Peyer's patch (tissue), 4 donors: ENCODE results near the gene WIPF2. TPM values are rescaled to one million over a fixed set of nuclear protein-coding genes. Genes with fewer than 3 reads are reported as not detected.
A peak's percentile ranks its signal among the peaks of the same experiment; 100 is the strongest.

ENCODE experiments used
- DNase-seq, 3 donors: peaks; one replicate each; pipeline ENCODE4 v3.0.0-alpha.2; 2017 to 2019
- H3K27ac ChIP-seq, 4 donors: fragments of 200-600 bp; sonication (generic); one replicate each; pipeline ENCODE4 v1.5.1; 2016 to 2019
- H3K27me3 ChIP-seq, 2 donors: fragments of 200-600 bp; sonication (generic); one replicate each; pipeline ENCODE4 v1.5.1; 2019
- H3K36me3 ChIP-seq, 3 donors: fragments of 200-600 bp; sonication (generic); one replicate each; pipeline ENCODE4 v1.5.1; 2016 to 2019
- H3K4me1 ChIP-seq, 4 donors: fragments of 200-600 bp; sonication (generic); one replicate each; pipeline ENCODE4 v1.5.1; 2016 to 2019
- H3K4me3 ChIP-seq, 4 donors: fragments of 200-600 bp; sonication (generic); 1 replicate in 3 of 4; 2 replicates in 1 of 4; pipeline ENCODE4 v1.5.1; 2016 to 2019; ENCODE audit warnings: mild to moderate bottlenecking in 1 of 4
- H3K9me3 ChIP-seq, 4 donors: fragments of 200-600 bp; sonication (generic); one replicate each; pipeline ENCODE4 v1.5.1; 2016 to 2019; ENCODE audit warnings: mild to moderate bottlenecking in 1 of 4
- POLR2A ChIP-seq, 2 donors: fragments of 450-650 bp; IDR thresholded peaks; one replicate each; pipeline ENCODE4 v1.5.1; 2017; ENCODE audit warnings: antibody characterized with exemption in 2 of 2, mild to moderate bottlenecking in 2 of 2, moderate library complexity in 2 of 2
- total RNA-seq, 4 donors: library from RNA; depleted of rRNA; stranded (reverse); fragments of >200 nt; gene quantifications; one replicate each; pipeline ENCODE4 v1.1.0, GENCODE V29; 2016
- TF ChIP-seq, protein P1 (sequence below), 6 experiments: fragments of 450-650 bp in 4 of 6; fragments of 200-600 bp in 2 of 6; sonication (generic) in 1 of 6; IDR thresholded peaks; one replicate each; pipeline ENCODE4 v1.5.1; 2017 to 2019; ENCODE audit warnings: antibody characterized with exemption in 6 of 6, mild to moderate bottlenecking in 3 of 6, moderate library complexity in 1 of 6

The WIPF2 gene
- total RNA-seq, 4 donors from 2014 or later = 20.6 to 34.3 (median 26.8) TPM

DNA sequence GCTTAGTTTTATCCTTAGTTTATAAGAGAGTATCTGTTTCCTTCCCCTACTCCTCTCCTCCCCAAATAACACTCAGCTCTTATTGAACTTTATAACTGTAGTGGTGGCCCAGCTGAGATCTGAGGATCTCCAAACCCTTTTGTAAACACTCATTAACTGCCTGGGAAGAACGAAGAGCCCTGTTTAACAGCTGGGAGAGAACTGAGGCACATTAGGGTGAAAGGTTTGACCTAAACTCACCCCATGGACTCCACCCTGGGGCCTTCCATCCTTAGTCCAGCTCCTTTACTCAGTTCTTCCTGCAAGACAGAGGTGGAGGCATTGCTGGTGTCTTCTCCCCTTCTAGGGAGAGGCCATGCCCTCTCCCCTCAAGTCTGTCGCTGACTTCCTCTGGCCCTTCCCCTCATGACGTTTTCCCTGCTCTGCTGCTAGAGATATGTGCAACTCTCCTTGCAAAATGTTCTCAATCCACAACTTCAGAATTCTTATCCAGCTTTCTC, 88.7 kb downstream of the WIPF2 start:
- Histone ChIP-seq H3K4me3 (no peak overlapping the region), H3K27ac (peak overlapping the region in 3 of 4 donors; percentile 54 to 72 (median 68)), H3K36me3 (no peaks in the 10 kb centered on the region), H3K27me3 (no peaks in the 10 kb centered on the region), H3K4me1 (peaks cover 10 to 78% (median 25%) of the 10 kb centered on the region in 4 donors), H3K9me3 (no peaks in the 10 kb centered on the region)
- TF ChIP-seq, protein P1, sequence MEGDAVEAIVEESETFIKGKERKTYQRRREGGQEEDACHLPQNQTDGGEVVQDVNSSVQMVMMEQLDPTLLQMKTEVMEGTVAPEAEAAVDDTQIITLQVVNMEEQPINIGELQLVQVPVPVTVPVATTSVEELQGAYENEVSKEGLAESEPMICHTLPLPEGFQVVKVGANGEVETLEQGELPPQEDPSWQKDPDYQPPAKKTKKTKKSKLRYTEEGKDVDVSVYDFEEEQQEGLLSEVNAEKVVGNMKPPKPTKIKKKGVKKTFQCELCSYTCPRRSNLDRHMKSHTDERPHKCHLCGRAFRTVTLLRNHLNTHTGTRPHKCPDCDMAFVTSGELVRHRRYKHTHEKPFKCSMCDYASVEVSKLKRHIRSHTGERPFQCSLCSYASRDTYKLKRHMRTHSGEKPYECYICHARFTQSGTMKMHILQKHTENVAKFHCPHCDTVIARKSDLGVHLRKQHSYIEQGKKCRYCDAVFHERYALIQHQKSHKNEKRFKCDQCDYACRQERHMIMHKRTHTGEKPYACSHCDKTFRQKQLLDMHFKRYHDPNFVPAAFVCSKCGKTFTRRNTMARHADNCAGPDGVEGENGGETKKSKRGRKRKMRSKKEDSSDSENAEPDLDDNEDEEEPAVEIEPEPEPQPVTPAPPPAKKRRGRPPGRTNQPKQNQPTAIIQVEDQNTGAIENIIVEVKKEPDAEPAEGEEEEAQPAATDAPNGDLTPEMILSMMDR (IDR thresholded peaks at IDR 0.05) = no peak
- TF ChIP-seq POLR2A (IDR thresholded peaks at IDR 0.05) = no peak
- DNase-seq = peak in 1 of 3 donors; percentile 50

DNA sequence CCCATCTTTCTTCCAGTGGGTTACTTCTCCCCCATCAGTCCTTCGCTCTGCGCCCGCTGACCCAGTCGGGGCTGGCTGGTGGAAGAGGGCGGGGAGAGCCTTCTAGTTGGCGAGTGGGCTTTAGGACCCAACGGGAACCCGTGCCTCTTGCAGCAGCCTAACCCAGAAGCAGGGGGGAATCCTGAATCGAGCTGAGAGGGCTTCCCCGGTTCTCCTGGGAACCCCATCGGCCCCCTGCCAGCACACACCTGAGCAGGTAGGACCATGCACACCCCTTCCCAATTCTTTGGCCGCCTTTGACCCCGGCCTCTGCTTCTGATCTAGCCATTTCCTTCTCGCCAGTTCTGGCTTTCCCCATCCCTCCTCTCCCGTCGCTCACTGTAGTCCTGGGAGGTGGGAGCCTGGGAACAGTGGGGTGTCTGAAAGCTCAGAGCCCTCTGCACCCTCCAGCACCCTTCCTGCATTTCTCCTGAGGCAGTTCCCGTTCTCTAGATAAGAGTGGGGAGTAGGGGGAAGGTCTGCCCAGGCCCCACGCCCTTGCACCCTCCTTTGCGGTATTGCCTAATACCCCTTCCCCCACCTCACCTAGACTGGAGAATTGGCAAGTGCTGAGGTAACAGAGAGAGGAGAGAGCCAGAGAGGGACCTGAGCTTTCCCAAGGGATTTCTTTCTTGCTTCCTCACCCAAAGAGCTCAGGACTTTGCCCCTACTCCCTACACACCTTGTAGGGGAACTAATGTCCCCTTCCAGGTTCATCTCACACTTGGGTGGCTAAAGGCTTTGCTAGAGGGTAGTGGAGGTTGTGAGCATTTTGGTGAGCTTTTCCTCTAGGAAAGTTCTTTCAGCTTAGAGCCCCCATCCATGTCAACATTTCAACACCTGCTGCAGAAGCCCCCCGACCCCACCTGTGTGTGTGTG, 90.2 kb downstream of the WIPF2 start, which contains the start of gene RARA:
Gene RARA (plus strand): TSS at position 150 of the 918 bp plus-strand sequence. CDS start 22,039 bp downstream, outside the sequence.
- TF ChIP-seq, protein P1 (IDR thresholded peaks at IDR 0.05) = no peak
- no peak for TF ChIP-seq POLR2A (IDR thresholded peaks at IDR 0.05)
- H3K36me3 ChIP-seq = no peaks in the 10 kb centered on the region
- peak in 1 of 3 donors; percentile 82 for DNase-seq
- peak within 1 kb of the TSS; percentile 27 to 76 (median 63) for H3K27ac ChIP-seq
- H3K4me3 ChIP-seq = peak within 1 kb of the TSS; percentile 25 to 70 (median 44)
- no peaks in the 10 kb centered on the region for H3K27me3 ChIP-seq
- peaks cover 10 to 76% (median 25%) of the 10 kb centered on the region in 4 donors for H3K4me1 ChIP-seq
- H3K9me3 ChIP-seq = no peaks in the 10 kb centered on the region

DNA sequence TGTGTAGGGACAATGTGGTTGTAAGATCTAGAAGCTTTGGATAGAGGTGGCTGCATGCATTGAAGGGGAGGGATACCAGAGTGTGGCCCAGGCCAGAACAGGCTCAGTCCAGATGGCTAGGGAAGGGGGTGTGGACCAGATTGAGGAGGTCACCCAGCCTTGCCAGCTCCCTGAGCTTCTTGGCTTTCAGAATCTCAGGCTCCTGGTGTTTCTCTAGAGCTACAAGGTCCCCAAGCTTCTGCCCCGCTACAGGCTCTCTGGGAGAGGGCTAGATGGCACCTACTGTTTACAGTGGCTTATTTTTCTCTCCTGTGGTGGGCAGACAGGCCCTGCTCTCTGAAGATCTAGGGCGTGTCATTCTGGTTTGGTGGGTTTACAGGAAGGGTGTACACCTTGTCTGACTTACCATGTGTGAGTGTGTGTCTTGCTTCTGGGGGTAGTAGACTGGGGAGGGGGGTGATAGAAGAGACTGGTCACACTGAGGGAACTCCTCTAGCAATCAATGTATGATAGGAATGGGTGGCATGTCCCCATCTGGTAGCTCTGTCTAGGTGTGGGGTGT, 90.9 kb downstream of the WIPF2 start:
- Histone ChIP-seq H3K27me3 (no peaks in the 10 kb centered on the region), H3K36me3 (no peaks in the 10 kb centered on the region), H3K4me1 (peaks cover 10 to 80% (median 25%) of the 10 kb centered on the region in 4 donors), H3K4me3 (peak overlapping the region in 2 of 4 donors; percentile 50 to 70), H3K9me3 (no peaks in the 10 kb centered on the region), H3K27ac (peak overlapping the region in 3 of 4 donors; percentile 19 to 76 (median 32))
- DNase-seq = peak in 1 of 3 donors; percentile 41
- TF ChIP-seq POLR2A (IDR thresholded peaks at IDR 0.05) = no peak
- TF ChIP-seq, protein P1 (IDR thresholded peaks at IDR 0.05) = no peak

DNA sequence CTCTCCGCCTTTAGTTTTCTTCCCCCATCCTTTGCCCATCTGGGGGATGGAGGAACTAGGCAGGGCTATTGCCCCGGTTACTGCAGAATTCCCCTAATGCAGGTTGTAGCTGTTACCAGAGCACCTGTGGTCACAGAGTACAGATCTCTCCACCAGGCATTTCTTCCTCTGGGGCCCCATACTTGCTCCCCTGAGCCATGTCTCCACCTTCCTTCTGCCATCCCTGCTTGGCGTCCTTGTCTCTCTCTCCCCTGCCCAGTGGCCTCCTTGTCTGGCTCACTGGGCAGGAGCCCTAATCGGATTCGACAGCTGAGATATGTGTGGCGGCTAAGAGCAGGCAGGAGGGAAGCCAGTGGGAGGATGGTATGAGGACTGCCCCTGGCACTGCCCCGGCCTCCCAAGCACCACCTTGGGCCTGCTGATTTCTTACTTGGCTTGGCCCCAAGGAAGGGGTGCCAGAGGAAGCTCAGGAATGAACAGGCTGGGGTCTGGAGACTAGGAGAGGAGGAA, 91.8 kb downstream of the WIPF2 start:
- H3K27ac ChIP-seq = peak overlapping the region in 3 of 4 donors; percentile 25 to 37 (median 31)
- H3K36me3 ChIP-seq = no peaks in the 10 kb centered on the region
- peaks cover 10 to 89% (median 25%) of the 10 kb centered on the region in 4 donors for H3K4me1 ChIP-seq
- no peak overlapping the region for H3K4me3 ChIP-seq
- TF ChIP-seq, protein P1 (IDR thresholded peaks at IDR 0.05) = no peak
- no peak for TF ChIP-seq POLR2A (IDR thresholded peaks at IDR 0.05)
- DNase-seq = peak in 1 of 3 donors; percentile 36
- H3K27me3 ChIP-seq = no peaks in the 10 kb centered on the region
- H3K9me3 ChIP-seq = no peaks in the 10 kb centered on the region

DNA sequence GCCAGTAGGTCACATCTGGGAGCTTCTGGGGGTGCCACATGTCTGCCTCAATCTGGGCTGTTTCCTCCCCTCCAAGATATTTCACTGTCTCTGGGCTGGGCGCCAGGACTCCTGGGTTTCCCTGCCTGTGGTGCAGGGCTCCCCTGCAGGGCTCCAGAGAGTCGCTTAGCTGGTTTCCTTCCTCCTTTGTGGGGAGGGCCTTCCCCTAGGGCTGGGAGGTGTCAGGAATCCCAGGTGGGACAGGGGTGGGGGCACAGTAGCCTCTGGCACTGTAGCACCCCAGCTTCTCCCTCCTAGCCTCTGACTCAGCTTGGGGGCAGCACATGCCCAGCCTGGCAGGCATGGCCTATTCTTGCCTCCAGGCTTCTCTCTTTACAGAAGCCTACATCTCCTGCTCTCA, 92.5 kb downstream of the WIPF2 start:
- H3K4me1 ChIP-seq = peaks cover 10 to 89% (median 25%) of the 10 kb centered on the region in 4 donors
- H3K9me3 ChIP-seq = no peaks in the 10 kb centered on the region
- DNase-seq = peak in 2 of 3 donors; percentile 51 to 56
- no peaks in the 10 kb centered on the region for H3K27me3 ChIP-seq
- no peak overlapping the region for H3K4me3 ChIP-seq
- peak overlapping the region in 3 of 4 donors; percentile 25 to 37 (median 31) for H3K27ac ChIP-seq
- TF ChIP-seq, protein P1 (IDR thresholded peaks at IDR 0.05) = no peak
- TF ChIP-seq POLR2A (IDR thresholded peaks at IDR 0.05) = no peak
- no peaks in the 10 kb centered on the region for H3K36me3 ChIP-seq
